PC-3 (cell line): ENCODE measurements around the gene UPK3A. TPM values are rescaled to one million over a fixed set of nuclear protein-coding genes. Genes with fewer than 3 reads are reported as not detected.

Experiments
- ATAC-seq: fragments of 200-7000 bp; cut with Tn5 transposase; 2 replicates; pipeline ENCODE4 v1.9.1; 2020; ENCODE audit warnings: mild to moderate bottlenecking, moderate library complexity
- BruUV-seq: library from RNA; stranded (reverse); fragments of 400-500 nt; replicated peaks from 2 replicates; lab custom pipeline; 2021; lab: Mats Ljungman, UMichigan
- CTCF ChIA-PET: fragments of 300-600 bp; sonication (Branson Sonifier 250); formaldehyde crosslinking; loops from one replicate; lab custom pipeline; 2022; ENCODE audit warnings: antibody characterized with exemption; lab: Charles Lee
- POLR2A ChIA-PET: fragments of 300-600 bp; sonication (Branson Sonifier 250); formaldehyde crosslinking; loops from one replicate; lab custom pipeline; 2022; ENCODE audit warnings: antibody characterized with exemption; ENCODE audit not compliant: unreplicated experiment; lab: Charles Lee
- DNase-seq: peaks from one replicate; pipeline ENCODE4 v3.0.0-alpha.2; 2015
- H2AFZ ChIP-seq: fragments of 300-600 bp; sonication (generic); 2 replicates; pipeline ENCODE4 v1.6.0; 2016; ENCODE audit warnings: antibody characterized with exemption, low read length
- H3F3A ChIP-seq: fragments of 300-600 bp; sonication (generic); one replicate; pipeline ENCODE4 v1.6.0; 2017; ENCODE audit warnings: antibody characterized with exemption, low read length, control low read depth, mild to moderate bottlenecking; ENCODE audit not compliant: unreplicated experiment
- H3K27ac ChIP-seq: fragments of 300-600 bp; sonication (generic); 2 replicates; pipeline ENCODE4 v1.5.1; 2016; ENCODE audit warnings: mild to moderate bottlenecking, low read length
- H3K27me3 ChIP-seq: fragments of 300-600 bp; sonication (generic); 2 replicates; pipeline ENCODE4 v1.6.1; 2016; ENCODE audit warnings: low read length, mixed read lengths
- H3K36me3 ChIP-seq: fragments of 300-600 bp; sonication (generic); 2 replicates; pipeline ENCODE4 v1.6.1; 2016; ENCODE audit warnings: low read depth, mixed run types, low read length, mixed read lengths
- H3K4me1 ChIP-seq: fragments of 300-600 bp; sonication (generic); 2 replicates; pipeline ENCODE4 v1.5.1; 2016; ENCODE audit warnings: low read length; ENCODE audit not compliant: insufficient read depth
- H3K4me2 ChIP-seq: fragments of 300-600 bp; sonication (generic); 2 replicates; pipeline ENCODE4 v1.6.0; 2016; ENCODE audit warnings: low read length
- H3K4me3 ChIP-seq: fragments of 300-600 bp; sonication (generic); 2 replicates; pipeline ENCODE4 v1.5.1; 2016; ENCODE audit warnings: mild to moderate bottlenecking, low read length, mixed read lengths
- H3K79me2 ChIP-seq: fragments of 300-600 bp; sonication (generic); 2 replicates; pipeline ENCODE4 v1.6.1; 2017; ENCODE audit warnings: low read length, mixed read lengths
- H3K9ac ChIP-seq: fragments of 300-600 bp; sonication (generic); 2 replicates; pipeline ENCODE4 v1.6.0; 2016; ENCODE audit warnings: mild to moderate bottlenecking, low read length
- H3K9me2 ChIP-seq: fragments of 300-600 bp; sonication (generic); replicated peaks from 2 replicates; pipeline ENCODE4 v1.6.1; 2016; ENCODE audit warnings: mixed run types, low read length, mixed read lengths
- H3K9me3 ChIP-seq: fragments of 300-600 bp; sonication (generic); 2 replicates; pipeline ENCODE4 v1.6.1; 2016; ENCODE audit warnings: low read length, mixed read lengths
- H4K20me1 ChIP-seq: fragments of 300-600 bp; sonication (generic); 2 replicates; pipeline ENCODE4 v1.6.1; 2016; ENCODE audit warnings: low read length, mixed read lengths
- EZH2 ChIP-seq: fragments of 300-600 bp; sonication (generic); IDR thresholded peaks from one replicate; pipeline ENCODE4 v1.6.1; 2017; ENCODE audit warnings: antibody characterized with exemption, mild to moderate bottlenecking, low read length; ENCODE audit not compliant: unreplicated experiment
- EZH2phosphoT487 ChIP-seq: fragments of 300-600 bp; sonication (generic); IDR thresholded peaks from 2 replicates; pipeline ENCODE4 v1.6.1; 2018; ENCODE audit warnings: mild to moderate bottlenecking, antibody characterized with exemption, low read length, borderline replicate concordance
- intact Hi-C: fragments of 100-400 bp; cut with micrococcal nuclease; formaldehyde crosslinking; loops from 2 replicates; pipeline ENCODE4 v1.9.0; 2023
- total RNA-seq: library from RNA; depleted of rRNA; stranded (reverse); fragments of >200 nt; gene quantifications from 2 replicates; pipeline ENCODE4 v1.2.3, GENCODE V29; 2014
- TF ChIP-seq, protein P1 (sequence below): fragments of 300-600 bp; sonication (generic); conservative IDR thresholded peaks from 2 replicates; pipeline ENCODE4 v1.5.1; 2017; ENCODE audit warnings: antibody characterized with exemption, low read depth, mild to moderate bottlenecking, low read length

The UPK3A gene
- total RNA-seq, 1 experiment from 2014 or later = 1.1 TPM

DNA sequence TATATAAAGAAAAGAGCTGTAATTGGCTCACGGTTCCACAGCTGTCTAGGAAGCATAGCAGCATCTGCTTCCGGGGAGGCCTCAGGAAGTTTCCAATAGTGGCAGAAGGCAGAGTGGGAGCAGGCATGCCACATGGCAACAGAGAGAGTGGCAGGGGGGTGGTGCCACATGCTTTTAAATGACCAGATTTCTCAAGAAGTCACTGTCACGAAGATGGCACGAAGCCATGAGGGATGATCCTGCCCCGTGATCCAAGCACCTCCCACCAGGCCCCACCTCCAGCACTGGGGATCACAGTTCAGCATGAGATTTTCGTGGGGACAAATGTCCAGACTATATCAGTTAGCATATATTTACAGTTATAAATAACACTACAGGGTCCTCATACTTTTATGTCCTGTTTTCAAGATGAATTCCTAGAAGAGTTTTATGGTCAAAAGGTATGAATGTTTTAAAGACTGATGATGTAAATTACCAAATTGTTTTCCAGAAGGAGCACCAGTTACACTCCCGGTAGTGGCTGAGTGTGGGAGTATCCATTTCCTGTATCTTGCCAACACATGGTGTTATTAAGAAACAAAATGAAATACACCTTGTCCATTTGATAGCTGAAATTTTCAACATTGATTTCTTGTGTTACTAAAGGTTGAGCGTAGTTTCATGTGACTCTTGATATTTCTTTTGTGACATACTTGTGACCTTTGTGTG lies 44.2 kb downstream of the UPK3A start:
- intact Hi-C loops = no loop called here
- H3K27ac ChIP-seq = no peak overlapping the region
- no peak for ATAC-seq
- DNase-seq = no peak
- no peak overlapping the region for H3K4me3 ChIP-seq
- no peak overlapping the region for H2AFZ ChIP-seq
- no peaks in the 10 kb centered on the region for H3K4me1 ChIP-seq
- TF ChIP-seq EZH2phosphoT487 (no peak), EZH2 (no peak)
- TF ChIP-seq, protein P1, sequence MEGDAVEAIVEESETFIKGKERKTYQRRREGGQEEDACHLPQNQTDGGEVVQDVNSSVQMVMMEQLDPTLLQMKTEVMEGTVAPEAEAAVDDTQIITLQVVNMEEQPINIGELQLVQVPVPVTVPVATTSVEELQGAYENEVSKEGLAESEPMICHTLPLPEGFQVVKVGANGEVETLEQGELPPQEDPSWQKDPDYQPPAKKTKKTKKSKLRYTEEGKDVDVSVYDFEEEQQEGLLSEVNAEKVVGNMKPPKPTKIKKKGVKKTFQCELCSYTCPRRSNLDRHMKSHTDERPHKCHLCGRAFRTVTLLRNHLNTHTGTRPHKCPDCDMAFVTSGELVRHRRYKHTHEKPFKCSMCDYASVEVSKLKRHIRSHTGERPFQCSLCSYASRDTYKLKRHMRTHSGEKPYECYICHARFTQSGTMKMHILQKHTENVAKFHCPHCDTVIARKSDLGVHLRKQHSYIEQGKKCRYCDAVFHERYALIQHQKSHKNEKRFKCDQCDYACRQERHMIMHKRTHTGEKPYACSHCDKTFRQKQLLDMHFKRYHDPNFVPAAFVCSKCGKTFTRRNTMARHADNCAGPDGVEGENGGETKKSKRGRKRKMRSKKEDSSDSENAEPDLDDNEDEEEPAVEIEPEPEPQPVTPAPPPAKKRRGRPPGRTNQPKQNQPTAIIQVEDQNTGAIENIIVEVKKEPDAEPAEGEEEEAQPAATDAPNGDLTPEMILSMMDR = no peak
- ChIA-PET CTCF (no interaction called here), POLR2A (no interaction called here)
- no peaks in the 10 kb centered on the region for H4K20me1 ChIP-seq
- H3K36me3 ChIP-seq = no peaks in the 10 kb centered on the region; the same call in 1 of the 2 replicates
- H3K27me3 ChIP-seq = no peaks in the 10 kb centered on the region
- no peak overlapping the region for H3K4me2 ChIP-seq
- H3K9me3 ChIP-seq = no peaks in the 10 kb centered on the region
- H3F3A ChIP-seq = no peaks in the 10 kb centered on the region
- H3K9me2 ChIP-seq = no peaks in the 10 kb centered on the region
- no peaks in the 10 kb centered on the region for H3K79me2 ChIP-seq
- no TSS peak for BruUV-seq
- H3K9ac ChIP-seq = no peak overlapping the region

DNA sequence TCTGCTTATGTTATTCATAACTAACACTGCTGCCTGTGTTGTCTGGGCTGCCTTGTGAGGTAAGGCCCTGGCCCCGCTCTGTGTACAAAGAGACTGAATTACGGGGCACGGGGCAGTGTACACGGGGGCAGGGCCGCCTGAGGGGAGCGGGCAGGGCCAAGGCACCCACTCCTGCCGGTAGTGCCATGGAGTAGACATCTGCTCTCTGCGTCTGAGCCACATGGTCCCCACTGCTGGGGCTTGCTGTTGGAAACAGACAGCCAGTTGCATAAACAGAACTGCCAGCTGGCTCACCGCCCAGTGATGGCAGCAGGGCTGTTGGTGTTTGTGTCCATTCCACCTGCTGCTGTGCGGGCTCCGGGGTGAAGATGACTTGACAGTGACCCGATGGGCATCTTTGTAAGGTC lies 44.8 kb downstream of the UPK3A start:
- no TSS peak for BruUV-seq
- DNase-seq (no peak), ATAC-seq (no peak)
- TF ChIP-seq, protein P1 = no peak
- TF ChIP-seq EZH2phosphoT487 = no peak
- TF ChIP-seq EZH2 = no peak
- H3K4me3 ChIP-seq = no peak overlapping the region
- no peaks in the 10 kb centered on the region for H3F3A ChIP-seq
- no peaks in the 10 kb centered on the region for H3K9me2 ChIP-seq
- no peak overlapping the region for H3K9ac ChIP-seq
- no peaks in the 10 kb centered on the region for H3K79me2 ChIP-seq
- no peak overlapping the region for H3K4me2 ChIP-seq
- no peak overlapping the region for H2AFZ ChIP-seq
- H3K4me1 ChIP-seq = no peaks in the 10 kb centered on the region
- no peaks in the 10 kb centered on the region for H3K9me3 ChIP-seq
- CTCF ChIA-PET = no interaction called here
- POLR2A ChIA-PET = no interaction called here
- no peak overlapping the region for H3K27ac ChIP-seq
- no peaks in the 10 kb centered on the region; the same call in 1 of the 2 replicates for H3K36me3 ChIP-seq
- intact Hi-C loops = no loop called here
- H3K27me3 ChIP-seq = no peaks in the 10 kb centered on the region
- no peaks in the 10 kb centered on the region for H4K20me1 ChIP-seq

DNA sequence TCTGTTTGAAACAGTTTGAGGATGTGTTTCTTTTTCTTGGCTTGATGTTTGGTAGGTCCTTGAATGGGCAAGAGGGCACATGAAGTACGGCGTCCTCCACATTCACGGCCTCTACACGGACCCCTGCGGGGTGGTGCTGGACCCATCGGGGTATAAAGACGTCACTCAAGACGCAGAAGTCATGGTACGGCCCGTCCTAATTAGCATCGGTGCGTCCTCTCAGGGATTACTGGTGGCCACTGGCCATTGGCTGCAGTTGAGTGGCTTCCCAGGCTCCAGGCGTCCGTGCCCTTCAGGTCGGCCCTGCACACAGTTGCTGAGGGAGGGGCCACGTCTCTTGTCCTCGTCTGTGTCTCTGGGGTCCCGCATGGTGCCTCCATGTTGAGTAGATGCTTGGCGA lies 45.8 kb downstream of the UPK3A start:
- ChIA-PET CTCF (no interaction called here), POLR2A (no interaction called here)
- ATAC-seq (no peak), DNase-seq (no peak)
- H3K27ac ChIP-seq = no peak overlapping the region
- no peaks in the 10 kb centered on the region for H3K9me3 ChIP-seq
- H3K4me3 ChIP-seq = no peak overlapping the region
- H3K36me3 ChIP-seq = no peaks in the 10 kb centered on the region; the same call in 1 of the 2 replicates
- H3K4me1 ChIP-seq = no peaks in the 10 kb centered on the region
- no peaks in the 10 kb centered on the region for H3K9me2 ChIP-seq
- H3F3A ChIP-seq = no peaks in the 10 kb centered on the region
- no TSS peak for BruUV-seq
- H3K9ac ChIP-seq = no peak overlapping the region
- H4K20me1 ChIP-seq = no peaks in the 10 kb centered on the region
- intact Hi-C loops = no loop called here
- no peaks in the 10 kb centered on the region for H3K79me2 ChIP-seq
- no peak overlapping the region for H2AFZ ChIP-seq
- no peak overlapping the region for H3K4me2 ChIP-seq
- H3K27me3 ChIP-seq = no peaks in the 10 kb centered on the region
- no peak for TF ChIP-seq EZH2
- no peak for TF ChIP-seq EZH2phosphoT487
- TF ChIP-seq, protein P1 = no peak
